Non-pigmented ciliary epithelial cell (primary cell): ENCODE measurements around the gene WDR53.
"Not testable (repeated sequence)": the region's sequence is repeated elsewhere in the genome, so short reads cannot be mapped to it uniquely, and the experiment has no call there.

Experiments used
- DNase-seq: peaks from one replicate; pipeline ENCODE4 v3.0.0-alpha.2; 2010; ENCODE audit warnings: low read depth

WDR53 gene

GRCh38 chr3:196568246-196569002, at the start of gene WDR53, which contains the start of gene FBXO45:
WDR53 (minus strand) TSS chr3:196568554; CDS start chr3:196561475, 7,079 bp downstream.
FBXO45 (plus strand) TSS chr3:196568660; CDS start chr3:196568985, 325 bp downstream.
- peak; percentile 59 for DNase-seq

GRCh38 chr3:196617256-196617655, 48.9 kb upstream of the WDR53 start:
- DNase-seq = no peak

- DNase-seq = not testable (repeated sequence)
Measured at GRCh38 chr3:196615234-196615633, 46.9 kb upstream of the WDR53 start.

GRCh38 chr3:196611761-196612483, 43.6 kb upstream of the WDR53 start:
- no peak for DNase-seq

DNA sequence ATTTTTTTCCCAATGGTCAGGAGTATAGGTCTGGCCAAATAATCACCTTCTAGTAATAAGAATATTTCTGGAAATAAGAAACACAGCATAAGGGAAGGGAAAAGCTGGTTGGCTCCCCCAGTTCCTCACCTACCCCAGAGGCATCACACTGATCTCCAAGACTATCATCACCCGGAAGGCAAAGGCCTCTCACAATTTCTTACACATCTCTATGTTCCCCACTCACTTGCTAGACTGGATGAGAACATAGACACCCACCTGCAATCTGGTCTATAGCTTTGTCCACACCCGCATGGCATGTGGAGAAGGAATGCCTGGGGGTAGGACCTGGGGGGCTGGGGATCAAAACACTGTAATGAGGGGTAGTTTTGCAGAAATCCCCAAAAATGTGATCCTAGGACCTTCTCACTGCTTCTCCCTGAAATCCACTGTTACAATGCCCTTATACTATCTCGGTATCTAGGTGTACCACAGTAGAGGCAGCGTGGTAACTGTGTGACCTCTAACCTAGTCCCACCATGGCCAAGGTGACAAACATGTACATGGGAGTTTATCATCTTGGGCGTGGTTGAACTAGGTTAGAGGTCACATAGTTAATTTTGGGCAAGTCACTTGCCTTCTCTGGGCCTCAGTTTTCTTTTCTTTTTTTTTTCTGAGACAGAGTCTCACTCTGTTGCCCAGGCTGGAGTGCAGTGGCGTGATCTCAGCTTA, 41.6 kb upstream of the WDR53 start:
- DNase-seq = no peak

DNA sequence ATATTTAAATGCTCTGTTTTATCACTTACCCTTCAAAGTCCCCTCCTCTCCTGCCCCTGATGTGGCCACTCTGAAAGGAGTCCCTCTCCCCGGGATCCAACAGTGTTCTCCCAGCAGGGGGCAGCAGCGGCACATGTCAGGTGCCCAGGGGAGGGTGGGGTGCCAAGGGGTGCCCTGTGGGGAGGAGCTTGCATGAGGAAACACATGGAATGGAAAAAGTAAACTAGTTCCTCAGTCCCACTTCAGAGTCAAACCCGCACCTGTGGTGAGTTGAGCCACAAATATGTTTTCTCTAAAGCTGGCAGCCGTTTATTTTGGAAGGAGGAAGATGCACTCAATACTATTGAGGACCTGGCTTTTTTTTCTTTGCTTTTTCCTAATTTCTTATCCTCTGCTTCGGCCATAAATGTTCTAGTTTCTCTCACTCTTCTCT, 41.0 kb upstream of the WDR53 start:
- DNase-seq = no peak

- DNase-seq = no peak
Measured at GRCh38 chr3:196608693-196609092, 40.3 kb upstream of the WDR53 start.

GRCh38 chr3:196604548-196604947, 36.2 kb upstream of the WDR53 start:
- DNase-seq = no peak

GRCh38 chr3:196603683-196604082, 35.3 kb upstream of the WDR53 start:
- no peak for DNase-seq

GRCh38 chr3:196602673-196603072, 34.3 kb upstream of the WDR53 start:
- no peak for DNase-seq

- no peak for DNase-seq
Measured at GRCh38 chr3:196600359-196600758, 32.0 kb upstream of the WDR53 start.

DNA sequence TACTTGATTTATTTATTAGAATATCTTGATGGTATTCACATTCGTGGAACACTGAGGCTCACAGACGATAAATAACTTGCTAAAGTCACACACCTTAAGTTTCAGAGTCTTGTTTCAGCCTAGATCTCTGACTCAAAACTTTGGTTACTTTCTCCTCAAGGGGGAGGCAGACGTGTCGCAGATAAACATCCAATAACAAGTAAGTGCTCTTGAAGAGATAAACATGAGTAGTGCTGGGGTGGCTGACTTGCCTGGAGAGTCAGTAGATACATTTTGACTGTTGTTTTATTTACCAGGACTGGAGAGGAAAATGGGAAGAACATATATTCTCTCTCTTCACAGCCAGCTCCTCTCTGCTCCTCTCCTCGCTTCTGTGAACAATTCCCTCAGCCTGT, 31.4 kb upstream of the WDR53 start:
- no peak for DNase-seq

- not testable (repeated sequence) for DNase-seq
Measured at GRCh38 chr3:196597971-196598733, 29.8 kb upstream of the WDR53 start.

- DNase-seq = no peak
Measured at GRCh38 chr3:196596355-196596754, 28.0 kb upstream of the WDR53 start.

GRCh38 chr3:196590279-196590678, 21.9 kb upstream of the WDR53 start:
- no peak for DNase-seq

GRCh38 chr3:196585044-196585757, 16.8 kb upstream of the WDR53 start:
- DNase-seq = no peak

GRCh38 chr3:196572389-196572788, 4.0 kb upstream of the WDR53 start:
- no peak for DNase-seq

DNA sequence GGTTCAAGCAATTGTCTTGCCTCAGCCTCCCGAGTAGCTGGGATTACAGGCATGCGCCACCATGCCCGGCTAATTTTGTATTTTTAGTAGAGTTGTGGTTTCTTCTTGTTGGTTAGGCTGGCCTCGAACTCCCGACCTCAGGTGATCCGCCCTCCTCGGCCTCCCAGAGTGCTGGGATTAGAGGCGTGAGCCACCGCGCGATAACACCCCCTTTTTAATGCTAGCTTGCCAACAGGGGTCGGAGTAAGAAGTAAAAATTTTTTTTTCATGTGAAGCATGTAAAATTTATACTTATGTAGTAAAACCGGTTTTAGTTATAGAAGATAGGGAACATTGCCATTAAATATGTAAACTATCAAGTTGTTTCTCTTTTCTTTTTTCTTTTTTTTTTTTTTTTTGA, 2.0 kb upstream of the WDR53 start:
- not testable (repeated sequence) for DNase-seq

- no peak for DNase-seq
Measured at GRCh38 chr3:196569003-196569516, 706 bp upstream of the WDR53 start.

- DNase-seq = peak; percentile 14
Measured at GRCh38 chr3:196563721-196564225, 4.6 kb downstream of the WDR53 start.

DNA sequence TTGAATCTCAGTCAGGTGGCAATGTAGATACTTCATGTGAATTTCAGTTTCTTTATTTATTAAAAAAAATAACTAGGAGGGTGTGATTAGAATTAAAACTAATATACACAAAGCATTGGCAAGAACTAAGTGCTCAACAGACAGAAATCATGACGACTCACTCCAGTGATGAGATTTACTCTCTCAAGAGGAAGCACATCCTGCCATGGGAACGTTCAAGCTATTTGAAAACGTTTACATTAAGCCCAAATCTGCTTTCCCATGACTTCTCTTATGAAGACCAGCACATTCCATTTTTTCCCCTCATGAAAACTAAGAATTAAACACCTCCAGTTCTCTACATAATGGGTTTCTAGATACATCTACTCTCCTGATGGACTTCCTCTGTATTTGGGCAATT, 8.5 kb downstream of the WDR53 start:
- DNase-seq = no peak
